ENCODE measurements around the gene PITX1. TPM values are rescaled to one million over a fixed set of nuclear protein-coding genes. Genes with fewer than 3 reads are reported as not detected.

The PITX1 gene
- total RNA-seq, 2 experiments from 2014 or later, result 0.18 TPM

DNA sequence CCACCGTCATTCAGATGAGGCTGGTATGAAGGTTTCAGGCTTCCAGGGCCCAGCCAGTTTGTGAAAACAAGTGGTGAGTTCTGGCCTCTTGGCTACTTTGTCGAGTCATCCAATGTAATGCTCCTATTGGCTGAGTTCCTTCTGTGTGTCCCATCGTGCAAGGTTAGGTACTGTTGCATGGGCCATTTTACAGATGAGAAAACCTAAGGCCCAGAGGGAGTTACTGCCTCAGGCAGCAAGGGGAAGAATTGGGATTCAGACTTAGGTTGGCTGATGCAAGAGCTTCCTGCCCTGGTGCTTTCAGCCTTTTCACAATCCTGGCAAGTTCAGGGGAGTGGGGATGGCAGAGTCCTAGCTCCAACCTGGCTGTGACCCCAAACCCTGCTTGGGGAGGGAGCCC, 17.4 kb upstream of the PITX1 start:
- DNase-seq, result no peak
- CTCF ChIA-PET, result no interaction called here
- H3K4me3 Mint-ChIP-seq, result no peak overlapping the region
- POLR2A ChIA-PET, result no interaction called here
- no peak overlapping the region for H3K27ac Mint-ChIP-seq
- intact Hi-C loops (cut with DNase I, micrococcal nuclease), result no loop called here
- H3K9me3 Mint-ChIP-seq (ENCODE audit: low read depth), result no peaks in the 10 kb centered on the region
- H3K27me3 Mint-ChIP-seq, result peaks cover 43% of the 10 kb centered on the region
- no peaks in the 10 kb centered on the region for H3K4me1 Mint-ChIP-seq
- ATAC-seq, result no peak
- no peaks in the 10 kb centered on the region for H3K36me3 Mint-ChIP-seq (ENCODE audit: low read depth)

- DNase-seq, result no peak
- Mint-ChIP-seq H3K36me3 (ENCODE audit: low read depth) (no peaks in the 10 kb centered on the region), H3K27me3 (peaks cover 44% of the 10 kb centered on the region), H3K27ac (no peak overlapping the region), H3K9me3 (ENCODE audit: low read depth) (no peaks in the 10 kb centered on the region), H3K4me1 (no peaks in the 10 kb centered on the region), H3K4me3 (no peak overlapping the region)
- intact Hi-C loops (cut with DNase I, micrococcal nuclease), result no loop called here
- ChIA-PET POLR2A (no interaction called here), CTCF (interaction anchor here (0.6 kb wide), 1 partner anchor 998 kb away, joined by 3 read pairs; no protein-coding TSS in a partner anchor)
- ATAC-seq, result no peak
Observed at GRCh38 chr5:135050244-135050767, 16.3 kb upstream of the PITX1 start.

GRCh38 chr5:135048930-135049329, 14.9 kb upstream of the PITX1 start:
- CTCF ChIA-PET, result no interaction called here
- no peaks in the 10 kb centered on the region for H3K9me3 Mint-ChIP-seq (ENCODE audit: low read depth)
- H3K4me3 Mint-ChIP-seq, result no peak overlapping the region
- no peaks in the 10 kb centered on the region for H3K36me3 Mint-ChIP-seq (ENCODE audit: low read depth)
- H3K27ac Mint-ChIP-seq, result no peak overlapping the region
- DNase-seq (no peak), ATAC-seq (no peak)
- POLR2A ChIA-PET, result no interaction called here
- intact Hi-C loops (cut with DNase I, micrococcal nuclease), result no loop called here
- H3K27me3 Mint-ChIP-seq, result peaks cover 46% of the 10 kb centered on the region
- no peaks in the 10 kb centered on the region for H3K4me1 Mint-ChIP-seq

DNA sequence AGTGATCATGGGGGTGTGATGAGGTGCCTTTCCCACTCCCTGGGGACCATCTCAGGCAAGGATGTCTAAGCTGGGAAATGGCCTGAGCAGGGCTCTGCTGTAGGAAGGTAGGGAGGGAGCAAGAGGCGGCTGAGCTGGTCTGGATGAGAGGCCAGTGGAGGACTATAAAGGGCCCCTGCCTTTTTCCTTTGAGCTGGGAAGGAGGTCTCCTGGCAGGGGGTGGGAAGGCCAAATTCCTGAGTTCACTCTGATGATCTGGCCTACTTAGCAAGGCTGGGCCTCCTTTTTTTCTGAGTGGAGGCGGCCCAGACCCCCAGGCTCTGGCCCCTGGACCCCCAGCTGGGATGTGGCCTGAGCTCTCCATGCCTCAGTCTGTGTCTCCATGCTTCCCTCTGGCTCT, 14.3 kb upstream of the PITX1 start:
- POLR2A ChIA-PET, result no interaction called here
- Mint-ChIP-seq H3K4me1 (no peaks in the 10 kb centered on the region), H3K27me3 (peaks cover 51% of the 10 kb centered on the region), H3K9me3 (ENCODE audit: low read depth) (no peaks in the 10 kb centered on the region), H3K4me3 (no peak overlapping the region), H3K27ac (no peak overlapping the region), H3K36me3 (ENCODE audit: low read depth) (no peaks in the 10 kb centered on the region)
- DNase-seq, result no peak
- intact Hi-C loops (cut with DNase I, micrococcal nuclease), result no loop called here
- no peak for ATAC-seq
- CTCF ChIA-PET, result interaction anchor here (1.1 kb wide), 1 partner anchor 9 kb away, joined by 5 read pairs; no protein-coding TSS in a partner anchor

- intact Hi-C loops (cut with DNase I, micrococcal nuclease), result no loop called here
- CTCF ChIA-PET, result no interaction called here
Observed at GRCh38 chr5:135047347-135047695, 13.3 kb upstream of the PITX1 start.

DNA sequence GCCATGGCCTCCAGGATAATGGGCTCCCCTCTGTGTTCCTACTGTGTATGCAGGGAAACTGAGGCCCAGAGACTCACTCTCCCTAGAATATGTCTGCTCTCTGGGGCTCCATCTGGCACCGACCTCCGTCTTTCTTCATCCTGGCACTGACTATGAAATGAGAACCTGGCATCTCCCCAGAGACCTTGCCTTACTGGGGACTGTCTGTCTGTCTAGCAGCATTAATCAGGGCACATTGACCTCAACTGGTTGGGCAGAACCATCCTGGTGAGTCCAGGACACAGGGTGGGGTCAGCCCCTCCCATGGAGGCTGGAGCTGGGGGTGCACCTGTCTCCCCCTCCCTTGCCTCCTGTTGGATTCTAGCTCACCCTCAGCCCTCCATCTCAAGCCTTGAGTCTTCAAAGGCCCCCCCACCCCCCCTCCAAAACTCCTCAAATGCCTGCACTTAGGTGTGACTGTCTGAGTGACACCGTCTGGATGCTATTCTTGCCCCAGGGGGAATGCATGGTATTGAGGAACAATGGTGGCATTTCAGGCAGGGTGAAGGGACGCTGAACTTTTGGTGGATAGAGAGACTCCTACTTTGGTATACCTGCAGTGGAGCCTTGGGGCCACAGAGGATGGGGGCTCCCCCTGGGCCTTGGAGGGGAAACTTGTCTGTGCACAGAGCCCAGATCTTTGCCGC, 12.8 kb upstream of the PITX1 start:
- ATAC-seq (no peak), DNase-seq (no peak)
- Mint-ChIP-seq H3K4me3 (no peak overlapping the region), H3K4me1 (no peaks in the 10 kb centered on the region), H3K27me3 (peaks cover 49% of the 10 kb centered on the region), H3K9me3 (ENCODE audit: low read depth) (no peaks in the 10 kb centered on the region), H3K36me3 (ENCODE audit: low read depth) (no peaks in the 10 kb centered on the region), H3K27ac (no peak overlapping the region)
- POLR2A ChIA-PET, result interaction anchor here (0.7 kb wide), 1 partner anchor 10 kb away, joined by 3 read pairs; no protein-coding TSS in a partner anchor
- CTCF ChIA-PET, result no interaction called here
- intact Hi-C loops (cut with DNase I, micrococcal nuclease), result no loop called here

More at GRCh38 chr5:135047347-135047695, 13.3 kb upstream of the PITX1 start:
- DNase-seq (no peak), ATAC-seq (no peak)
- peaks cover 52% of the 10 kb centered on the region for H3K27me3 Mint-ChIP-seq
- POLR2A ChIA-PET, result no interaction called here
- no peaks in the 10 kb centered on the region for H3K4me1 Mint-ChIP-seq
- no peak overlapping the region for H3K27ac Mint-ChIP-seq
- no peak overlapping the region for H3K4me3 Mint-ChIP-seq
- no peaks in the 10 kb centered on the region for H3K9me3 Mint-ChIP-seq (ENCODE audit: low read depth)
- H3K36me3 Mint-ChIP-seq (ENCODE audit: low read depth), result no peaks in the 10 kb centered on the region

DNA sequence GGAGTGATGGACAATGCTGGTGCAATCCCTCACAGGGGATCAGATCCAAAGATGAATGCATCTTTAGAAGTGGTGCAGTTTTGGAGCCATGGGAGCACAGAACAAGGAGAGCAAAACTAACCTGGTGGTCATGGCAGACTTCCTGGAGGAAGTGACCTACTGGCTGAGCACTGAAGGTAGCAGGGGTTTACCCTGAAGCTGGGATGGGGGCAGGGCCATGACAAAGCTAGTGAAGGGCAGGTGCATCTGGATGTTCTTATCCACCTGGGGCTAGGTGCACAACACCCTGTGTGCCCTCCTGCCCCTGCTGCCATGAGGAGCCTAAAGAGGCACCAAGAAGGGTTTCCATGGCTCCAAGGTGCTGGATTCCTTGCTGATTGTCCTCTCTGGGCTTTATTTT, 11.5 kb upstream of the PITX1 start:
- Mint-ChIP-seq H3K36me3 (ENCODE audit: low read depth) (no peaks in the 10 kb centered on the region), H3K27me3 (peaks cover 50% of the 10 kb centered on the region)
- POLR2A ChIA-PET, result no interaction called here

DNA sequence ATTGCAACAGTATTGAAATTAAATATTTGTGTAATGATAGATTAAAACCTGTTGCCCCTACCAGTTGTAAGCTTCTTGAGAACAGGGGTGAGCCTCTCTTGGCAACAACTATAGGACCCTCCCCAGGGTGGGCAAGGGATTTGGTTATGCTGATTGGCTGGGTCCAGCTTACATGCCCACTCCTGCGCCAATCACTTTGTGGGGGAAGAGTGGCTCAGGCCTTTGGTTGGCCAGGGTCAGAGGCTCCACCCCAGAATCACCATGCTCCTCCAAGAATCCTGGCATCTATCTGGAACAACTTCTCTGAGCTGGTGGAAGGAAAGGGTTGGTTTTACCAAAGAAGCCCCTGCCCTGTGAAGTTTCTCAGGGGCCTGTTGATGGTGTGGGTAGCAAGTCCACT, 8.6 kb upstream of the PITX1 start:
- Mint-ChIP-seq H3K4me1 (peaks cover 2% of the 10 kb centered on the region), H3K4me3 (no peak overlapping the region), H3K27me3 (peaks cover 62% of the 10 kb centered on the region), H3K9me3 (ENCODE audit: low read depth) (no peaks in the 10 kb centered on the region), H3K36me3 (ENCODE audit: low read depth) (no peaks in the 10 kb centered on the region), H3K27ac (no peak overlapping the region)
- ATAC-seq (no peak), DNase-seq (no peak)
- POLR2A ChIA-PET, result no interaction called here
- intact Hi-C loops (cut with DNase I, micrococcal nuclease), result no loop called here
- CTCF ChIA-PET, result interaction anchor here (0.7 kb wide), 1 partner anchor 89 kb away, joined by 3 read pairs; no protein-coding TSS in a partner anchor

More for the DNA sequence above, 11.5 kb upstream of the PITX1 start:
- Mint-ChIP-seq H3K9me3 (ENCODE audit: low read depth) (no peaks in the 10 kb centered on the region), H3K4me1 (no peaks in the 10 kb centered on the region), H3K4me3 (no peak overlapping the region), H3K27ac (no peak overlapping the region)
- DNase-seq, result no peak
- CTCF ChIA-PET, result no interaction called here
- ATAC-seq, result no peak
- intact Hi-C loops (cut with DNase I, micrococcal nuclease), result no loop called here

GRCh38 chr5:135041726-135042125, 7.7 kb upstream of the PITX1 start:
- no peak for ATAC-seq
- H3K9me3 Mint-ChIP-seq (ENCODE audit: low read depth), result no peaks in the 10 kb centered on the region
- no peak overlapping the region for H3K4me3 Mint-ChIP-seq
- H3K36me3 Mint-ChIP-seq (ENCODE audit: low read depth), result no peaks in the 10 kb centered on the region
- intact Hi-C loops (cut with DNase I, micrococcal nuclease), result no loop called here
- no peak overlapping the region for H3K27ac Mint-ChIP-seq
- DNase-seq, result no peak
- H3K27me3 Mint-ChIP-seq, result peaks cover 66% of the 10 kb centered on the region
- ChIA-PET CTCF (no interaction called here), POLR2A (no interaction called here)
- H3K4me1 Mint-ChIP-seq, result peaks cover 2% of the 10 kb centered on the region

GRCh38 chr5:135041145-135041587, 7.1 kb upstream of the PITX1 start:
- DNase-seq (no peak), ATAC-seq (no peak)
- no peaks in the 10 kb centered on the region for H3K36me3 Mint-ChIP-seq (ENCODE audit: low read depth)
- peaks cover 69% of the 10 kb centered on the region for H3K27me3 Mint-ChIP-seq
- peaks cover 2% of the 10 kb centered on the region for H3K4me1 Mint-ChIP-seq
- intact Hi-C loops (cut with DNase I, micrococcal nuclease), result no loop called here
- no peak overlapping the region for H3K27ac Mint-ChIP-seq
- no peak overlapping the region for H3K4me3 Mint-ChIP-seq
- POLR2A ChIA-PET, result no interaction called here
- no peaks in the 10 kb centered on the region for H3K9me3 Mint-ChIP-seq (ENCODE audit: low read depth)
- CTCF ChIA-PET, result no interaction called here

DNA sequence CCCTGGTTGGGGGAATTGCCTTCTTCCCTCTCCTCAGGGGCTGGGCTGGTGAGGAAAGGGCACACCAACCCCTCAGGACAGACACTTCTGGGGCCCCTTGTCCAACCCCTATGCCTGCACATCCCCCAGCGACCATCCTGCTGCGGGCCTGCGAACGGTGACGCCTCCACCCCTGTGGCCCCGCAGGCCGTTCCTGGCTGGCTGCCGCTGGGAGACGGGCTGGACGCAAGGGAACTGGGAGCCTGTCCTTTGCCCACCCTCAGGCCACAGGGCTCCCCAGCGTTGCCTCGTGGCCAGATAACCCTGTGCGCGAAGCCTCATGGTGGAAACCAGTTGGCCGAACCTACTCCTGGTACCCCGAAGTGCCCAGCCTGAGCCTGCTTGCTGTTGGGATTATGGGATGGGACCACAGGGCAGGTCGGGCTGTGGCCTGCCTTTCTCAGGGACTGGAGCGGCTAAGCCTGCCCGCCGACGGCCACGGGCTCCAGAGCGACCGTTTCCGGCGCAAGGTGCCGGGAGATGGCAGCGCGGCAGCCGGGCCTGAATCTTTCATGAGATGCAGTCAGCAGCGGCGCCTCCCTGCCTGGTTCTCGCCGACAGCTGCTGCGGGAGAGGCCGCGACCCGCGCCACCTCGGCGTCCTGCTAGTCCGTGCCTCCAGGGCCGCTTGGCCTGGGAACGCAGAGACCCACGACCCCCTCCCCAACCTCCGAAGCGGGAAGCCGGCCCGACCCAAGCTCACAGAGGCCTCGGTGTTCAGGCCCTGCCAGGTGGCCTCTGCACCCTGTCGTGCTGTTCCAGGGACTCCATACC, 6.5 kb upstream of the PITX1 start:
- ATAC-seq (no peak), DNase-seq (peak; percentile 45)
- ChIA-PET POLR2A (no interaction called here), CTCF (interaction anchor here (1.4 kb wide), 1 partner anchor 8 kb away, joined by 5 read pairs; no protein-coding TSS in a partner anchor)
- H3K27me3 Mint-ChIP-seq, result peaks cover 73% of the 10 kb centered on the region
- H3K4me3 Mint-ChIP-seq, result no peak overlapping the region
- no peaks in the 10 kb centered on the region for H3K36me3 Mint-ChIP-seq (ENCODE audit: low read depth)
- H3K27ac Mint-ChIP-seq, result no peak overlapping the region
- H3K4me1 Mint-ChIP-seq, result peaks cover 2% of the 10 kb centered on the region
- H3K9me3 Mint-ChIP-seq (ENCODE audit: low read depth), result no peaks in the 10 kb centered on the region
- intact Hi-C loops (cut with DNase I, micrococcal nuclease), result no loop called here

DNA sequence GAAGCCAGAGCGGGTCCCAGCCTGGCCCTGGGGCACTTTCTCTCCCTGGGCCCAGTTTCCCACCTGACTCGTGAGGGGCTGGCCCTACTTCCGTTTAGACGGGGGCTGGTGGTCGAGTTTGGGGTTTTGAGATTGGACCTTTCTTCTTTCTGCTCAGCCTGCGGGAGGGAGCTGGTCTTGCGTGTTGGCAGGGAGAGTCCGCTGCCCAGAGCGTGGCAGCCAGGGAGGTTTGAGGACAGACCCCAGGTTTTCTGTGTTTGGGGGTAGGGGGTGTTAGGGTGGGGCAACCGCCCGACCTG, 6.0 kb upstream of the PITX1 start:
- CTCF ChIA-PET, result interaction anchor here (1.4 kb wide), 1 partner anchor 8 kb away, joined by 5 read pairs; no protein-coding TSS in a partner anchor
- peaks cover 2% of the 10 kb centered on the region for H3K4me1 Mint-ChIP-seq
- no peak overlapping the region for H3K4me3 Mint-ChIP-seq
- H3K36me3 Mint-ChIP-seq (ENCODE audit: low read depth), result no peaks in the 10 kb centered on the region
- H3K27me3 Mint-ChIP-seq, result peaks cover 76% of the 10 kb centered on the region
- POLR2A ChIA-PET, result no interaction called here
- no peak overlapping the region for H3K27ac Mint-ChIP-seq
- ATAC-seq, result no peak
- H3K9me3 Mint-ChIP-seq (ENCODE audit: low read depth), result no peaks in the 10 kb centered on the region
- intact Hi-C loops (cut with DNase I, micrococcal nuclease), result no loop called here
- no peak for DNase-seq
